NCI-H1694 (cell line): Measurements from ENCODE around the gene DOCK10.
"Not testable (repeated sequence)": the region's sequence is repeated elsewhere in the genome, so short reads cannot be mapped to it uniquely, and the experiment has no call there.

Experiments
- DNase-seq: peaks from one replicate; lab custom pipeline; 2025; lab: John Stamatoyannopoulos, UW

The DOCK10 gene

DNA sequence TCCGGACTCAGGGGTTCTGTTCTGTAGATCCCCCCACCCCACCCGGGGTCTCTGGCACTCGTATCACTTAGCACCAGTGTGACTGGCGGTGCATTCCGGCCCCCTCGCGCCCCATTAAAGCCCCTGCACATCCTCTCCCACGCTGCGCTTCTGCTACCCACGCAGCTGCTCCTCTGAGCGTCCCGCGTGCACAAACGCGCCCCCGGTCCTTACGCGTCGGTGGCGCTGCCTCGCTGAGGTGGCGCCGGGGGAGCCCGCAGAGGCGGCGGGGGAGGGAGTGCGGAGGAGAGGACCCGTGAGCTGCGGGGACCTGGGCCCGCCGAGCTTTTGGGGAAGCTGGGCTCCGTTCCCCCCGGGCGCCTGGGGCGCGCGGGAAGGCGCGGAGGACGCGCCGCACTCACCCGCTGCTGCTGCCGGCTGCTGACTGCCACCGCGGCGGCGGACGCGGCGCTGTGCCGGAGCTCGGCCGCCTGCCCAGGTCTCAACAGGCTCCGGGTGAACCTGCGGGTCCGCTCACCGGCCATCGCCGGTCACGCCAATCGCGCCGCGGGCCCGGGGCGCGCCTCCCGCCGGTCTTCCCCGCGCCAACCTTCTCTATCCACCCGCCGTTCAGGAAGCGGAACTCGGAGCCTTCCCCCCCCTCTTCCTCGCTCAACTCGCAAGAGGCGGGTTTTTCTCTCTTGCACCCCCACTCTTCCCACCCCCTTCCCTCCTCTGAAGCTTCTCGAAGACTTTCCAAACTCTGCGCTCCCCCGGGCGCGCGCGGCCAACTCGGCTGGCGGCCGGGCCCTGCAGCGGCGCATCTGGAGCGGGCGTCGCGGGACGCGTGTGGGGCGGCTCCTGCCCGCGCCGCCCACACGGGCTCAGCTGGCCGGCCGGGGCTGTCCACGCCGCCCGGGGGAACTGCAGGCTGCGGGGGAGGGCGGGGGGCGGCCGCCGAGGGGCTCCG is at the start of gene DOCK10:
Gene DOCK10 (minus strand): TSS at position 618 of the 949 bp plus-strand sequence. CDS start 94 bp downstream, at position 524.
- DNase-seq: no peak

DNA sequence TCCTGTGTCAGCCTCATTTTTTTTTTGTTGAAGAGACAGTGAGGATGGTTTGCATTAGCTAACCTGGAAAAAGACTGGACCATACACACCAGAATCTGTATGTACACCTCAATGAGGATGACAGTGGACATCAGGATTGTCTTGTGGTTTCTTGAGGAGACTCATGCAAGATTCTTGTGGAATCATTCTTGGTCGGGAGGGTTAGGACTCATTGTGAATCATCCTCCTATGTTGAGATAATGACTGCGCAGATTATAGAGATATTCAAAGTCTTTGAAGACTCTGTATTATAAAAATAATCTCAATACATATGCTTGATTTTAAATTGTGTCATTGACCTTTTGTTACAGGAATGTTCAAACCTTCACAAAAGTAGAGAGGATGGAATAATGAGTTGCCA is 49.1 kb upstream of the DOCK10 start:
- DNase-seq: no peak

DNA sequence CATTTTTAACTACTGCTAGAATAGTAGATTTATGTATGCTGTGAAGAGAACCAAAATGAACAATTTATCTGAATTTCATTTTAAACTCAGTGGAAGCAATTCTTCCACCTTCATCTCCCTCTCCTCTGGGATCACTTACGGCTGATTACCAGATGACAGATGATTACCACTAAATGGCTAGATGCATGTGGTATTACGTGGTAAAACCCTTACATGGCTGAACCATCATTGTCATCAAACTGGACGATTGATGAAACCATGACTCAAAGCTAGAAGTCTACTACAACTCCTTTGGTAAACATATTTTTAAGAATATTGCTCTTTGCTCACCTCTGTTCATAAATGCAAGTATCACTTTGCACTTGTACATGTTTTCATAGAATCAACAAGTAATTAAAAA is 48.5 kb upstream of the DOCK10 start:
- DNase-seq: no peak

DNA sequence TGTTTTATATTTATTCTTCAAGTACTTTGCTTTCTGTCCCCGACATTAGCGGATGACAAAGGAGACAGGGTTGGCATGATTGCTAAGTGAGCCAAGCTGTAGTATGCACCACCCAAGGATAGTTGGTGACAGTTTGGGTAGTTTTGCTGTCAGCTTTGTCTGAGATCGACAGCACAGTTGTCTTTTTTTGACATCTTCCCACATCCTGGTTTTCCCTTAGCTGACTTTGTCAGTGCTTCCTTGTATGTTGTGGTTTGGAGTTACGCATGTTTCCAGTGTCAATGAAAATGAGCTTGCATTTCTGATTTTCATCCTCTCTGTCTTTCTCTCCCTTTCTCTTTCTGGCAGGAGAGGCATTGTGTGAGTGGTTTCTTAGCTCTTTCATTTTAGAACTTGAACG is 44.6 kb upstream of the DOCK10 start:
- no peak for DNase-seq

DNA sequence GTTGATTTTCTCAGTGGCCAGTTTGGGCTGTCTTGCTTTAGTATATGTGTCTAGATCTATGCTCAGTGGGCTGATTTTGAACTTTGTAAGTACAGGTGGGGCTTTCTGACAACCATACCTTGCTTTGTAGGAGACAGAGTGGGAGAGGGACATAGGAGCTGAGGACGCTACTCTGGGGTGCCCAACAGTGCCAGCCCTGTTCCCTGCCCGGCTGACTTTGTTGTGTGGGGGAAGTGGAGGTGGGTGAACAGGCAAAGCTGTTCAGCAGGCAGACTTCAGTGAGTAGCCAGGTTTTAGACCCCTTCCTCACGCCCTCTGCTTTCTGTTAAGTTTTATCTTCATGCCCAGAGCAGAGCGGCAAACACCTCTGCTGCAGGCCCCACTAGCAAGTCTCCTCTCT is 44.2 kb upstream of the DOCK10 start:
- DNase-seq: no peak

DNA sequence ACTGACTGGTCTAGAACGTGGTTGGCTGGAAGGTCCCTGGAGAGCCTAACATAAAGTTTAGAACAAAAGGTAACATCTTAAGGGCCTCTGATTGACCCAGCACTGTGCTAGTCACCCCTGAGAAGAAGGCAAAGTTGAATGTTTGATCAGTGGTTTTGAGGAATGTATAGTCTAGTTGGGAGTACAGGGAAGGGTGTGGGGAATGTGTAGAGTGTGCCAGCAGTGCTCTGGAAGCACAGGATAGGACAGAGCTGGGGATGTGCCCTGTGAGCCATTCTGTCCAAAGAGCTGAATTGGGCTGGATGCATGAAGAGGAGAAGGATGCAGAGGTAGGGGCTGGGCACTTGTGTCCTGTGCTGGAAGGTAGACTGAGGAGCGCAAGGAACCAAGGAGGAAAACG is 41.0 kb upstream of the DOCK10 start:
- DNase-seq: no peak

DNA sequence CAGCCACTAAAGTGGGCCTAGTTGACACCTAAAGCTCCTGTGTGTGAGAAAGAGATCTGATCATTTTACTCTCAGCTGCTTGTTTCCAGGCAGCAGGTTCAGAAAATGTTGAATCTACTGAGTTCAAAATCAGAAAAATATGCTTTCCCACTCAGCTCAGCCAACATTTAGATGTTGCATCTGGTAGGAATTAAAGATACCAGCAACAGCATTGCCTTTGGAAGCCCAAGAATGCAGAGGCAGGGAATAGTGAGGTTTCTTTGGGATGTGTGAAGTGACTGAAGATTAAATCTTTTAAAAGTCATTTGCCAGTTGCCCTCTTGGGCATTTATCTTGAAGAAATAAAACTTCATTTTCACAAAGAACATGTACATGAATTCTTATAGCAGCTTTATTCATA is 33.9 kb upstream of the DOCK10 start:
- DNase-seq: no peak

DNA sequence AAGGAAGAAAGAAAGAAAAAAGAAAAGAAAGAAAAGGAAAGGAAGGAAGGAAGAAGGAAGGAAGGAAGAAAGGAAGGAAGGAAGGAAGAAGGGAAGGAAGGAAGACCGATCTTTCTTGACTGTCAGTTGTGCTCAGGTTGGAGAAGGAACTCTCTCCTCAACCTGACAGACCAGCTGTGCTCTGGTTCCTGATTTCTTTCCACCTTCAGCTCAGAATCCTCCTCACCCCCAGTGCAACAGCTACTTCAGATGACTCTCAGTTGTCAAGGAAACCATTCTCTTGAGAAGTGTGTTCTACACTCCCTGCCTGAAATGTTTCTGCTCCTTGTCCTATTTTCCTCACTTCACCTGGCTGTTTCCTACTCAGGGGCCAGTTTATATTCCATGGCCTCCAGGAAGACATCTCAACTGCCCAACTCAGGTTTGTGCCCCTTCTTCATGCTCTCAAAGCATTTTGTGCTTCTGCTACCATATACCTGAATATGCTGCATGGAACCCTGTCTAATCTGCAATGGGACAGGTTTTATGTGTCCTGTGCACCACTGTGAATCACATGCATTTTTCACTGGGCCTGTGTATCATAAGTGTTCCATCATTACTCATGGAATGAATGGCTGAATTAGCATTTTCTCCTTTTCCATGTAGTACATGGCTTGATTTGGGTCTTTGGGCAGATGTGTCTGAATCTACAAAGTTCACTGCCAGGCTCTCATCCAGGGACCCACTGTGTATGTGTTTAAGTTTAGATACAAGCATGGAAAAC is 32.8 kb upstream of the DOCK10 start:
- no peak for DNase-seq

DNA sequence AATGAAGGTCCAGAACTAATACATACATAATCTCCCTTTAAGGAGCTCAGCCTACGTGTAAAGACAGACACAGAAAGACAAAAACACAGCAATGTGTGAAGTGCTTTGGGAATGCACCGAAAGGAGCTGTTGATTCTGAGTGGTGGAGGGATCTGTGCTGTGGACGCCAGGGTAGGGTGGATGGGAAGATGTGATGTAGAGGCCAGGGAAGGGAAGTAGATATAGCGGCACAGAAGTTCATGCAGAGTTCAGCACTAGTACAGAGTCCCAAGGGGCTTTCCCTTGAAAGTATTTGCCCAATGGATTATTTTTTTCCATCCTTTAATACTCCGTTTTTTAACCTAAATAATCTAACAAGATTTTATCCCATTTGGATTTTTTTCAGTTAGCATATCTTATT is 32.1 kb upstream of the DOCK10 start:
- no peak for DNase-seq

DNA sequence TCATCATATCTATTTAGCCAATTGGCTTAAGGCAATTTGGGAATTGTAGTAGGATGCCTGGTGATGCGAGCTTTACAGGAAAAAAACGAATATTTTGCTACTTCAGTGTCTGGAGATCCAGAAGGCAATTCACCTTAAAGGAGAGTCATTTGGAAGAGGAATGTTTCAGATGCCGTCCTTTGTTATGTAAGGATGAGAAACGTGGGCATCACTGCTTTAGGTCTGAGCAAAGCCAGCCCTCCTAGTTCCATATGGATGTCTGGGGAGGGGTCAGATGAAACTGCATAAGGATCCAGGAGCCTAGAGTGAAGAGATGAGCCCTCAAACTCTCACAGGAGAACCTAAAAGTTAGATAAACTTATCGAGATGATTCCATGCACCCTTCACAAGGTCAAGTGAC is 30.9 kb upstream of the DOCK10 start:
- no peak for DNase-seq

DNA sequence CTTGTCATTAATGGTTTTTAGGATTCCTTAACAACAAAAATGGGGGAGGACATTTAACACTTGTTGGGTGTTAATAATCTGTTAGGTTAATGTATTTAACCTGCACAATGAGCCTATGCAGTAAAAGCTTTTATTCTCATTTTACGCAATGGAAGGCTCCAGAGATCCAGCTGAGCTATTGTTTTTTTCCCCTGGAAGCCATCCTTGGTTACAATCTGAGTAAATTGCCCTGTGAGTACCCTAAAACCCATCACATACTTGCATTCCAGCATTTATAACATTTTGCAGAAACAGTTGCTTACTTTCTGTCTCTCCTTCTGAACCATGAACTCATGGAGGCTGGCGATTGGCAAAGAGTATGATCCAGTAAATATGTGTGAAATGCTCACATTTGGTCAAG is 30.2 kb upstream of the DOCK10 start:
- DNase-seq: no peak

DNA sequence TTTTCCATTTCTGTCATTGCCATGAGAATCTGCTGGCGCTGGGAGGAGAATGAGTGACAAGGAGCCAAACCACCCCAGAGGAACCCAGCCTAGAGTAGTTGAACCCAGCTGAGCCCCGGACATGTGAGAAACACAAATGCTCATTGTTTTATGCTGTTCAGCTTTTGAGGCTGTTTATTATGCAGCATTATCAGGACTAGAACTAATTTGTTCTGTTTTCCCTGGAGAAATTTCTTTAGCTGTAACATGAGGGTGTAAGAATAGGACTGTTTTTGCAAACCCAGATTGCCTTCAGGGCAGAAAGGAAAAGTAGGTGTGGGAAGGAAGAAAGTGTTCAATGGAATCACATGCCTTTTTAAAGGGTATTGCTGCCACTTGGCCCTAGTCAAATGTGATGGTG is 28.5 kb upstream of the DOCK10 start:
- no peak for DNase-seq

DNA sequence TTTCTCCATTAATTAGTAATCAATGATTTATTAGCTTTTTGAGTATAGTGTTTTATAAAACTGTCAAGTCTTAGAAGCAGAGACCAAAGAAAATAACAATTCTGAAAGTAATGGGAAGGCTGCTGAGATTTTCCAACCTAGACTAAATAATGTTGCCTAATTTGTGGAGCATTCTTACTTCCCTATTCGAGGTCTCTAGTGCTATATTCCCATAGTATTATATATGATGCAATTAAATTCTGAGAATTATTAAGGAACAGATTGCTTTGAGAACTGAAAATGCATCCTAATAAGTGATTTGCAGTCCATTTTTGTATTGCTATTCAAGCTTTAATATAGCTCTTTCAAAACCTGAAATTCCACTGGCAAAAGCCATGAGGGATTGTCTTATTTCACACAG is 27.7 kb upstream of the DOCK10 start:
- DNase-seq: no peak

DNA sequence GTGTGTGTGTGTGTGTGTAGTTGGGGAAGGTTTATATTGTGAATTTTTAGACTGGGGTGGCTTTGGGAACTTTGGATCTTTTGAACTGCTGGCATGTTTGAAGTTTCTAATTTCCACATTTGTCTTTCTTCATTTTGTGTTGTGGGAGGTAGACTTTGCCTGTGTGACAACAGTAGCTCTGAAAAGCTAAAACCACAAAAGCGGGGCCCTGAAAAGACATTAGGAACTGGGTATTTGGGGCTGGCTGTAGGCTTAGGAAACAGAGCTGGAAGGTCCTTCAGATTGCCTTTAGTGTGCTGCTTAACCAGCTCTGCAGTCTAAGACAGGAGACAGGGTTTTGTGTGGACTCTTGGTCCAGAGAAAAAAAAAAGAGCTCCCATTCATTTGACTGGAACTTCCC is 27.2 kb upstream of the DOCK10 start:
- DNase-seq: no peak

DNA sequence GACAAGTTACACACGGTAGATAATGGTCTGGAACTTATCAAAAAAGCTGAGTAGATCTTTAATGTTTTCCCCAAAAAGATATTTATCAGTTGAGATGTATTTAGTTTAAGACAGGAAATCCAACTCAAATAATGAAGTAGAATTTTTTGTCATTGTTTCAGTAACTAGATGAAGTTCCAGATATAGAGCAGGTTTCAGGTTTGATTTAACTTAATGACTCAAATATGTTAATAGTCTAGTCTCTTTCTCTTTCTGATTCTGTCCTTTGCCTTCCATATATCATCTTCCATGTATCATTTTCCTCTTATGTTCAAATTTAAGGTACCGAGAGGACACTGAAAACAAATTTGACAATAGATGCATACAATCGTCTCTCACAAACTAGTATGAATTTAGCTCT is 23.6 kb upstream of the DOCK10 start:
- no peak for DNase-seq

DNA sequence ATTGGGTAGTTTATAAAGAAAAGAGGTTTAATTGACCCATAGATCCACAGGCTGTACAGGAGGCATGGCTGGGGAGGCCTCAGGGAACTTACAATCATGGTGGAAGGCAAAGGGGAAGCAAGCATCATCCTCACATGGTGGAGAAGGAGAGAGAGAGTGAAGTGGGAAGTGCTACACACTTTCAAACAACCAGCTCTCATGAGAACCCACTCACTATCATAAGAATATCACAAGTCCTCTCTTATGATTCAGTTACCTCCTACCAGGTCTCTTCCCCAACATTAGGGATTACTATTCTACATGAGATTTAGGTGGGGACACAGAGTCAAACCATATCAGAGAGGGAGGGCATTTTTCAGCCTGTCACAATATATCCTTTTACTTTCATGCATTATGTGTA is 22.7 kb upstream of the DOCK10 start:
- DNase-seq: no peak

DNA sequence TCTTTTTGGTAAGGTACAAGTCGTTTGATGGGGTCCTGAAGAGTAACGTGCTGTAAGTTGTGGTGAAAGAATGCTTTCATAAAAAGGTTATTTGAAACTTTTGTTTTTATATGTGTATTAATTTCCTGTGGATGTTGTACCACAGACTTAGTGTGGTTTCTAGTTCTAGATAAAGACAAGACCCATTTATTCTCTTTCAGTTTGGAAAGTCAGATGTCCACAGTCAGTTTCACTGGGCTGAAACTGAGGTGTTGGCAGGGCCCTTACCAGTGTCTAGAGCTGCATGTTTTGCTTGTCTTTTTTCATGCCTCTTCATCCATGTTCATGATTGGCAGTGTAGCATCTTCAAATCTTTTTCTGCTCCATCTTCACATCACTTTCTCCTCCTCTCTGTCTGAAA is 22.1 kb upstream of the DOCK10 start:
- DNase-seq: no peak

DNA sequence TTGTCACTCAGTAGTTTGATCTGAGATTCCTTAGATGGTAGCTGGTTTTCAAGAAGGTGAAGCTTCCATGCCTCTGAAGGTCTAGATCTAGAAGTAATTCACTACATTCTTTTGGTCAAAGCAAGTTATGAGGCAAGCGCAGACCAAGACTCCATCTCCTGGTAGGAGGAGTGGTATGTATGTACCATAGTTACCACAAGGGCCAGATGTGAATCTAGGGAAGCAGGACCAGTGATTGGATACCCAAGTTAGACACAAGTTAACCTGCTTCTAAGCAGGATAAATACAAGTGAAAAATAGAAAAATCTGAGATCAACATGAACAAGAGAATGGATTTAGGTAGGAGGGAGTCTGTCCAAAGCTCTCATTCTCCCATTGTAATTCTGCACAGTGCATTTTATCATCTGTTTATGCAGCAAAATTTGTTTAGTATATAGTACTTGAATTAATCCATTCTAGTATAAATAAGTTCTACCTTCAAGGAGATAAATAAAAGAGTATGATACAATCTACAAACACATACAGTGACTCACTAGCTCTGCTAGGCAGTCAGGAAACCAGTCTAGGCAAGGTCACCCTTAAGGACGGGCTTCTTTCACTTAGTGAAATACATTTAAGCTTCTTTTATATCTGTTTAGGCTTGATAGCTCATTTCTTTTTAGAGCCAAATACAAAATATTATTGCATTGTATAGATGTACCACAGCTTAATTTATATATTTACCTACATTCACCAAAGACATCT is 14.2 kb upstream of the DOCK10 start:
- no peak for DNase-seq

DNA sequence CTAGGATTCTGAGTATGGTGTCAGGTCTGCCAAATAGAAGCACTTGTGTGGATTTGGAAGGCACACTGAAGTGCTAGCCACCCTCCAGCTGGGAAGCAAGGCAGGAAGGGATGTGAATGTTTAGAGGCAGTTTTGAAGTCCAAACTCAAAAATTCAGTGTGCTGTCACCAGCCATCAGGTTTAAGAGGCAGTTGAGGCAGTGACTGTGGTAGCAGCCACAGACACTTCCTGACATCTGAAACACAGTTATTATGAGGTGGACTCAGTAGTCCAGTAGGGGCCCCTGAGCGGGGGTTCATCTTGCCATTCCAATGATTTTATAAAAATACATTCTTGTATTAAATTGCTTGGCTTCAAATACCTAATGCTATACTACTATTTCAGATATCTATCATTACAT is 13.4 kb upstream of the DOCK10 start:
- no peak for DNase-seq

DNA sequence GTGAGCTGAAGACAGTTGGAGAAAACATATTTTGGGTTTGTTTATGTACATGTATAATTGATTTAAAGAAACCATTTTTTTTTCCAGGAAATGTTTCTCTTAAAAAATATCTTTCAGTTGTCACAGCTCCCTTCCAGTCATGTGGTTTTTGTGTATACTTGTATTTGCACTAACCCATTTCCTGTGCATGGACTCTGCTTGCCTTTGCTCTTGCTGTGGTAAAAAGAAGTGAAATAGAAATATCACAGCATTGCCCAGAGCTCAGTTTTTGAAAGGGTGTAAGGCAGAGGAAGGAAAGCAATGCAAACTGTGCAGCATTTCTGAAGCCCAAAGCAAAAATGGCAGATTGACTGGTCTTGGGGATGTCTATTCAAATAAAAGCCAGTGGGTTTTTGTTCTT is 10.4 kb upstream of the DOCK10 start:
- no peak for DNase-seq

DNA sequence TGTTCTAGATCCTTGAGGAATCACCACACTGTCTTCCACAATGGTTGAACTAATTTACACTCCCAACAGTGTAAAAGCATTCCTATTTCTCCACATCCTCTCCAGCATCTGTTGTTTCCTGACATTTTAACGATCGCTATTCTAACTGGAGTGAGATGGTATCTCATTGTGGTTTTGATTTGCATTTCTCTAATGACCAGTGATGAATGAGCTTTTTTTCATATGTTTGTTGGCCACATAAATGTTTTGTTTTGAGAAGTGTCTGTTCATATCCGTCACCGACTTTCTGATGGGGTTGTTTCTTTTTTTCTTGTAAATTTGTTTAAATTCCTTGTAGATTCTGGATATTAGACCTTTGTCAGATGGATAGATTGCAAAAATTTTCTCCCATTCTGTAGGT is 5.2 kb upstream of the DOCK10 start:
- not testable (repeated sequence) for DNase-seq

DNA sequence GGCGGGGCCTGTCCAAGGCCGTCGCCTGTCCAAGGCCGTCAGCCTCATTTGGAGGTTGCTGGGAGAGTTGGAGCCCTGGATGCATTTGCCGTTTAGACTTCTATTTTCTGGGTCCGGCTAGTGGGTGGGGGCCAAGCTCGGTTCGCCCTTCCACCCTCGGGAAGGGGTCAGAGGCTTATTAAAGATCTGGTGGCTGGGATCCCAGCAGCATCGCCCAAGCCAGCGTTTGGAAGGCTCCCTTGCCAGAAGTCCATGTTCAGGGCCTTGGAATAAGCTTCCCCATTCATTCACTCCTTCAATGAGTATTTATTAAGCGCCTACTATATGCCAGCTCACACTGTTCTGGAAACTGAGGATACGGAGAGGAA is 516 bp upstream of the DOCK10 start:
- DNase-seq: no peak
